Esophagus squamous epithelium (tissue), 4 donors: Measurements from ENCODE around the gene CNTNAP2.

ENCODE experiments used
- POLR2A ChIP-seq, 4 donors: fragments of 450-650 bp; IDR thresholded peaks; one replicate each; pipeline ENCODE4 v1.6.1; 2017; ENCODE audit warnings: antibody characterized with exemption in 4 of 4, mild to moderate bottlenecking in 4 of 4, moderate library complexity in 3 of 4
- TF ChIP-seq, protein P1 (sequence below), 6 experiments: fragments of 450-650 bp in 4 of 6; fragments of 200-600 bp in 2 of 6; sonication (generic) in 2 of 6; IDR thresholded peaks; one replicate each; pipeline ENCODE4 v1.5.1; 2016 to 2019; ENCODE audit warnings: antibody characterized with exemption in 6 of 6, mild to moderate bottlenecking in 4 of 6, moderate library complexity in 4 of 6

DNA sequence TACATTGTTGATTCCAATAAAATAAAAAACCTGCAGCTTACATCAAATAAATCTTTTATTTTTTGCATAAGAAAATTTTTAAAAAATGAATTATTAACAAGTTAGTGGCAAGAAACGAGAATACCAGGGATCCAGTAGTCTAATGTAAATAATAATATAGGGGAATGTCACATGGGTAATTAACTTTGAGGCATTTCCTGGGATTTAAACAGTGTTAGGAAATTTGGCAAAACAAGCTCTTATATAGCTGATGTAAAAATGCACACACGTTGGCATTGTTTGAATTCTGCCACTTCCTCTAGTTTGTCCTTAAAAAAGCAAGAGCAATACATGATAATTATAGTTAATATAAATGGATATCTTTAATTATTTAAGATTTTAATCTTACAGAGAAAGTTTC is 768.6 kb downstream of the CNTNAP2 start:
- TF ChIP-seq, protein P1, sequence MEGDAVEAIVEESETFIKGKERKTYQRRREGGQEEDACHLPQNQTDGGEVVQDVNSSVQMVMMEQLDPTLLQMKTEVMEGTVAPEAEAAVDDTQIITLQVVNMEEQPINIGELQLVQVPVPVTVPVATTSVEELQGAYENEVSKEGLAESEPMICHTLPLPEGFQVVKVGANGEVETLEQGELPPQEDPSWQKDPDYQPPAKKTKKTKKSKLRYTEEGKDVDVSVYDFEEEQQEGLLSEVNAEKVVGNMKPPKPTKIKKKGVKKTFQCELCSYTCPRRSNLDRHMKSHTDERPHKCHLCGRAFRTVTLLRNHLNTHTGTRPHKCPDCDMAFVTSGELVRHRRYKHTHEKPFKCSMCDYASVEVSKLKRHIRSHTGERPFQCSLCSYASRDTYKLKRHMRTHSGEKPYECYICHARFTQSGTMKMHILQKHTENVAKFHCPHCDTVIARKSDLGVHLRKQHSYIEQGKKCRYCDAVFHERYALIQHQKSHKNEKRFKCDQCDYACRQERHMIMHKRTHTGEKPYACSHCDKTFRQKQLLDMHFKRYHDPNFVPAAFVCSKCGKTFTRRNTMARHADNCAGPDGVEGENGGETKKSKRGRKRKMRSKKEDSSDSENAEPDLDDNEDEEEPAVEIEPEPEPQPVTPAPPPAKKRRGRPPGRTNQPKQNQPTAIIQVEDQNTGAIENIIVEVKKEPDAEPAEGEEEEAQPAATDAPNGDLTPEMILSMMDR (IDR thresholded peaks at IDR 0.05): no peak
- no peak for TF ChIP-seq POLR2A (IDR thresholded peaks at IDR 0.05)
